Neural cell (in vitro differentiated cells): ENCODE measurements around the gene RNF17. TPM values are rescaled to one million over a fixed set of nuclear protein-coding genes. Genes with fewer than 3 reads are reported as not detected.

Experiments used
- H2AFZ ChIP-seq: fragments of 200-600, 300-800 bp; sonication (generic), shearing (Covaris generic); 2 replicates; pipeline ENCODE4 v1.6.0; 2014; ENCODE audit warnings: low read depth, mild to moderate bottlenecking, antibody characterized with exemption, low read length, moderate library complexity
- H3F3A ChIP-seq: fragments of 200-600 bp; shearing (Covaris generic); 2 replicates; pipeline ENCODE4 v1.6.1; 2016; ENCODE audit warnings: mild to moderate bottlenecking, moderate library complexity, mixed read lengths, antibody characterized with exemption, low read length; ENCODE audit not compliant: insufficient read depth, poor library complexity, severe bottlenecking
- H3K27ac ChIP-seq: fragments of 200-600, 300-800 bp; sonication (generic), shearing (Covaris generic); 2 replicates; pipeline ENCODE4 v1.5.1; 2014; ENCODE audit warnings: mild to moderate bottlenecking, low read length, moderate library complexity
- H3K27me3 ChIP-seq: fragments of 300-800, 200-600 bp; sonication (generic), shearing (Covaris generic); 2 replicates; pipeline ENCODE4 v1.6.0; 2014; ENCODE audit warnings: mild to moderate bottlenecking, low read depth, low read length, moderate library complexity; ENCODE audit not compliant: insufficient read depth
- H3K36me3 ChIP-seq: fragments of 300-800, 200-600 bp; sonication (generic), shearing (Covaris generic); 2 replicates; pipeline ENCODE4 v1.5.1; 2014; ENCODE audit warnings: mild to moderate bottlenecking, antibody characterized with exemption, low read length, moderate library complexity; ENCODE audit not compliant: insufficient read depth
- H3K4me2 ChIP-seq: fragments of 300-800, 200-600 bp; sonication (generic), shearing (Covaris generic); 2 replicates; pipeline ENCODE4 v1.6.0; 2014; ENCODE audit warnings: mild to moderate bottlenecking, low read length
- H3K4me3 ChIP-seq: fragments of 300-800, 200-600 bp; sonication (generic), shearing (Covaris generic); 2 replicates; pipeline ENCODE4 v1.5.1; 2014; ENCODE audit warnings: mild to moderate bottlenecking, low read length, moderate library complexity
- H3K79me2 ChIP-seq: fragments of 200-600 bp; shearing (Covaris generic); replicated peaks from 2 replicates; pipeline ENCODE4 v1.6.0; 2014; ENCODE audit warnings: mild to moderate bottlenecking, low read length, moderate library complexity; ENCODE audit not compliant: insufficient read depth
- H3K9ac ChIP-seq: fragments of 300-800, 200-600 bp; sonication (generic), shearing (Covaris generic); 2 replicates; pipeline ENCODE4 v1.6.1; 2016; ENCODE audit warnings: mild to moderate bottlenecking, low read length, mixed read lengths
- H3K9me2 ChIP-seq: fragments of 200-600 bp; shearing (Covaris generic); 2 replicates; pipeline ENCODE4 v1.6.1; 2016; ENCODE audit warnings: mild to moderate bottlenecking, low read length, mixed read lengths; ENCODE audit not compliant: insufficient read depth
- H3K9me3 ChIP-seq: fragments of 200-600, 300-800 bp; sonication (generic), shearing (Covaris generic); 2 replicates; pipeline ENCODE4 v1.6.1; 2016; ENCODE audit warnings: mild to moderate bottlenecking, mixed run types, low read length, moderate library complexity, mixed read lengths
- H4K20me1 ChIP-seq: fragments of 200-600 bp; shearing (Covaris generic); 2 replicates; pipeline ENCODE4 v1.6.1; 2016; ENCODE audit warnings: mild to moderate bottlenecking, mixed run types; ENCODE audit not compliant: insufficient read depth
- CTCF ChIP-seq: fragments of 450-650 bp; IDR thresholded peaks from 2 replicates; pipeline ENCODE4 v1.5.1; 2014; ENCODE audit warnings: antibody characterized with exemption, mild to moderate bottlenecking, moderate library complexity; ENCODE audit not compliant: poor library complexity, severe bottlenecking
- EP300 ChIP-seq: fragments of 450-650 bp; conservative IDR thresholded peaks from 2 replicates; pipeline ENCODE4 v1.6.1; 2014; ENCODE audit warnings: antibody characterized with exemption, mild to moderate bottlenecking, moderate library complexity; ENCODE audit not compliant: poor library complexity, severe bottlenecking
- EZH2 ChIP-seq: fragments of 200-600, 300-800 bp; shearing (Covaris generic), sonication (generic); IDR thresholded peaks from 2 replicates; pipeline ENCODE4 v1.6.1; 2014; ENCODE audit warnings: antibody characterized with exemption, low read length, borderline replicate concordance, mild to moderate bottlenecking; ENCODE audit not compliant: insufficient read depth, poor library complexity, severe bottlenecking
- MXI1 ChIP-seq: fragments of 450-650 bp; conservative IDR thresholded peaks from 2 replicates; pipeline ENCODE4 v1.6.1; 2014; ENCODE audit warnings: antibody characterized with exemption, mild to moderate bottlenecking; ENCODE audit not compliant: poor library complexity, severe bottlenecking
- POLR2AphosphoS5 ChIP-seq: IDR thresholded peaks from 2 replicates; pipeline ENCODE4 v1.6.1; 2012
- RAD21 ChIP-seq: fragments of 450-650 bp; conservative IDR thresholded peaks from 2 replicates; pipeline ENCODE4 v1.6.1; 2014; ENCODE audit warnings: antibody characterized with exemption, mild to moderate bottlenecking, moderate library complexity
- SMC3 ChIP-seq: fragments of 450-650 bp; conservative IDR thresholded peaks from 2 replicates; pipeline ENCODE4 v1.6.1; 2014; ENCODE audit warnings: antibody characterized with exemption, mild to moderate bottlenecking, moderate library complexity; ENCODE audit not compliant: poor library complexity
- TAF1 ChIP-seq: IDR thresholded peaks from 2 replicates; pipeline ENCODE4 v1.6.1; 2012; ENCODE audit warnings: low read depth
- polyA plus RNA-seq: library from polyadenylated mRNA; depleted of rRNA; stranded (reverse); fragments of >200 nt; gene quantifications from 2 replicates; pipeline ENCODE4 v1.2.3, GENCODE V29; 2014
- TF ChIP-seq, protein P1 (sequence below): IDR thresholded peaks from 2 replicates; pipeline ENCODE4 v1.6.1; 2012; ENCODE audit warnings: borderline replicate concordance

RNF17 gene
- polyA plus RNA-seq, 1 donor from 2014 or later = not detected

DNA sequence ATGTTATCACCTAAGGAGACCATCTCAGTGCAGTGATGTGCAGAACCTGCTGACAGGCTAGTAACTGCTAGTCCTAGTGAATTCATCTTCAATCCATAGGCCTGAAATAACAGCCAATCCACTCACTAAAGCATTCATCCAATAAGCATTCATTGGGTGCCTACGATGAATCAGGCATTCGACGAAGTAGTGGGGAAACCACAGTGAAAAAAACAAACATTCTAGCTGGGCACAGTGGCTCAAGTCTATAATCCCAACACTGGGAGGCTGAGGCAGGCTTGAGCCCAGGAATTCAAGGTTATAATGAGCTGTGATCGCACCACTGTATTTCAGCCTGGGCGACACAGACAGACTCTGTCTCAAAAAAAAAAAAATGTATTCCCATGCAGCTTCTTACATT lies 135.6 kb downstream of the RNF17 start:
- no peaks in the 10 kb centered on the region for H3K27me3 ChIP-seq
- peaks cover 4% of the 10 kb centered on the region for H3K36me3 ChIP-seq
- TF ChIP-seq RAD21 (no peak), EP300 (no peak), MXI1 (no peak), CTCF (no peak), TAF1 (no peak), POLR2AphosphoS5 (no peak), SMC3 (no peak), EZH2 (no peak)
- TF ChIP-seq, protein P1, sequence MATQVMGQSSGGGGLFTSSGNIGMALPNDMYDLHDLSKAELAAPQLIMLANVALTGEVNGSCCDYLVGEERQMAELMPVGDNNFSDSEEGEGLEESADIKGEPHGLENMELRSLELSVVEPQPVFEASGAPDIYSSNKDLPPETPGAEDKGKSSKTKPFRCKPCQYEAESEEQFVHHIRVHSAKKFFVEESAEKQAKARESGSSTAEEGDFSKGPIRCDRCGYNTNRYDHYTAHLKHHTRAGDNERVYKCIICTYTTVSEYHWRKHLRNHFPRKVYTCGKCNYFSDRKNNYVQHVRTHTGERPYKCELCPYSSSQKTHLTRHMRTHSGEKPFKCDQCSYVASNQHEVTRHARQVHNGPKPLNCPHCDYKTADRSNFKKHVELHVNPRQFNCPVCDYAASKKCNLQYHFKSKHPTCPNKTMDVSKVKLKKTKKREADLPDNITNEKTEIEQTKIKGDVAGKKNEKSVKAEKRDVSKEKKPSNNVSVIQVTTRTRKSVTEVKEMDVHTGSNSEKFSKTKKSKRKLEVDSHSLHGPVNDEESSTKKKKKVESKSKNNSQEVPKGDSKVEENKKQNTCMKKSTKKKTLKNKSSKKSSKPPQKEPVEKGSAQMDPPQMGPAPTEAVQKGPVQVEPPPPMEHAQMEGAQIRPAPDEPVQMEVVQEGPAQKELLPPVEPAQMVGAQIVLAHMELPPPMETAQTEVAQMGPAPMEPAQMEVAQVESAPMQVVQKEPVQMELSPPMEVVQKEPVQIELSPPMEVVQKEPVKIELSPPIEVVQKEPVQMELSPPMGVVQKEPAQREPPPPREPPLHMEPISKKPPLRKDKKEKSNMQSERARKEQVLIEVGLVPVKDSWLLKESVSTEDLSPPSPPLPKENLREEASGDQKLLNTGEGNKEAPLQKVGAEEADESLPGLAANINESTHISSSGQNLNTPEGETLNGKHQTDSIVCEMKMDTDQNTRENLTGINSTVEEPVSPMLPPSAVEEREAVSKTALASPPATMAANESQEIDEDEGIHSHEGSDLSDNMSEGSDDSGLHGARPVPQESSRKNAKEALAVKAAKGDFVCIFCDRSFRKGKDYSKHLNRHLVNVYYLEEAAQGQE = no peak
- no peaks in the 10 kb centered on the region for H3K9me3 ChIP-seq
- no peak overlapping the region for H2AFZ ChIP-seq
- H3K9me2 ChIP-seq = no peaks in the 10 kb centered on the region
- no peak overlapping the region for H3K27ac ChIP-seq
- no peak overlapping the region for H3K4me3 ChIP-seq
- no peaks in the 10 kb centered on the region for H3F3A ChIP-seq
- no peak overlapping the region for H3K9ac ChIP-seq
- H4K20me1 ChIP-seq = no peaks in the 10 kb centered on the region
- H3K79me2 ChIP-seq = no peaks in the 10 kb centered on the region
- H3K4me2 ChIP-seq = no peak overlapping the region

- H3K9me3 ChIP-seq = no peaks in the 10 kb centered on the region
- H3K27ac ChIP-seq = no peak overlapping the region
- H3K36me3 ChIP-seq = peaks cover 4% of the 10 kb centered on the region
- no peaks in the 10 kb centered on the region for H3K27me3 ChIP-seq
- no peaks in the 10 kb centered on the region for H3F3A ChIP-seq
- TF ChIP-seq EZH2 (no peak), SMC3 (no peak), RAD21 (no peak), MXI1 (no peak), TAF1 (no peak), CTCF (no peak)
- no peaks in the 10 kb centered on the region for H4K20me1 ChIP-seq
- no peak overlapping the region for H3K4me3 ChIP-seq
- H3K79me2 ChIP-seq = no peaks in the 10 kb centered on the region
- no peaks in the 10 kb centered on the region for H3K9me2 ChIP-seq
- no peak overlapping the region for H2AFZ ChIP-seq
- no peak overlapping the region for H3K4me2 ChIP-seq
- H3K9ac ChIP-seq = no peak overlapping the region
Measured at GRCh38 chr13:24900507-24900906, 136.5 kb downstream of the RNF17 start.
